Activated T-cell treated with anti-CD3 and anti-CD28 coated beads for 4 hours (primary cell): ENCODE data around the gene CLPTM1L.
A peak's percentile ranks its signal among the peaks of the same experiment; 100 is the strongest.

Source experiments
- DNase-seq: peaks from one replicate; pipeline ENCODE4 v3.0.0-alpha.2; 2020

CLPTM1L gene, protein sequence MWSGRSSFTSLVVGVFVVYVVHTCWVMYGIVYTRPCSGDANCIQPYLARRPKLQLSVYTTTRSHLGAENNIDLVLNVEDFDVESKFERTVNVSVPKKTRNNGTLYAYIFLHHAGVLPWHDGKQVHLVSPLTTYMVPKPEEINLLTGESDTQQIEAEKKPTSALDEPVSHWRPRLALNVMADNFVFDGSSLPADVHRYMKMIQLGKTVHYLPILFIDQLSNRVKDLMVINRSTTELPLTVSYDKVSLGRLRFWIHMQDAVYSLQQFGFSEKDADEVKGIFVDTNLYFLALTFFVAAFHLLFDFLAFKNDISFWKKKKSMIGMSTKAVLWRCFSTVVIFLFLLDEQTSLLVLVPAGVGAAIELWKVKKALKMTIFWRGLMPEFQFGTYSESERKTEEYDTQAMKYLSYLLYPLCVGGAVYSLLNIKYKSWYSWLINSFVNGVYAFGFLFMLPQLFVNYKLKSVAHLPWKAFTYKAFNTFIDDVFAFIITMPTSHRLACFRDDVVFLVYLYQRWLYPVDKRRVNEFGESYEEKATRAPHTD

DNA sequence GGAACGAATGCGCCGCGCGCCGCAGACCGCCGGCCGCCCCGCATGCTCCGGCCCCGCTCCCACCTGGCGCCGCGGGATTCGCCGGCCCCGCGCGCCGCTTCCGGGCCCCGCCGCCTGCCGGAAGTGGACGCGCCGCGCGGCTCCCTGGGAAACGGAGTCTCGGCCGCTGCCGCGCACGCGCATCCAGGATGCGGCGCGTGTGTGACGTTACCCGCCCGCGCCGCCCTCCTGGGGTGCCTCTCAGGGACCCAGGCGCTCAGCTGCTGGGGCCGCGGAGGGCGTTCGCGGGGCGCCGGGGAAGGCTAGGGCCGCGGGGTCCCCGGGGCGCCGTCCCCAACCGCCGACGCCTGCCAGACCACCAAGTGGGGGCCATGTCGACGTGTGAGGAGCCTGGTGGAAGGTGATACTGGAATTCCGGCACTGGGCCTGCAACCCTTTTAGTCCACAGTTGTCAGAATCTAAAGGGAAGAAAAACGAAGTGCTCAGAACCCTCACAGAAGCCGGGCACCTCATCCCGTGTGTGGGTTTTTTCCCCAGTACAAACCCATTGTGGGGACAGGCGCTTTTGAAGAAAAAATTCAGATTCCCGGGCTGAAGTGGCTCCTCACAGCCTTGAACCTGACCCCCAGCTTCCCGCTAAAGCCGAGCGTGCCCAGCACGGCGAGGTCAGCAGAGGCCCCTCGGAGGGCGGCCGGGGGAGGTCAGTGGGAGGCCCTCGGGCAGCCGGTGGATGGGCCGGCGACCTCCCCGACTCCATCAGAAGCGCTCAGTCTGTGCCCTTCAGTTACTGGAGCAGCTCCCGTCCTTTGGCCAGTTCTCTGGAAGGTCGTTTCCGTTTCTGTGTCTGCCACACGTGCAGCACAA lies at the start of gene CLPTM1L:
TSS of gene CLPTM1L (minus strand) at position 125 of the 864 bp plus-strand sequence. CDS start 258 bp downstream, outside the sequence.
- peak; percentile 81 for DNase-seq

DNA sequence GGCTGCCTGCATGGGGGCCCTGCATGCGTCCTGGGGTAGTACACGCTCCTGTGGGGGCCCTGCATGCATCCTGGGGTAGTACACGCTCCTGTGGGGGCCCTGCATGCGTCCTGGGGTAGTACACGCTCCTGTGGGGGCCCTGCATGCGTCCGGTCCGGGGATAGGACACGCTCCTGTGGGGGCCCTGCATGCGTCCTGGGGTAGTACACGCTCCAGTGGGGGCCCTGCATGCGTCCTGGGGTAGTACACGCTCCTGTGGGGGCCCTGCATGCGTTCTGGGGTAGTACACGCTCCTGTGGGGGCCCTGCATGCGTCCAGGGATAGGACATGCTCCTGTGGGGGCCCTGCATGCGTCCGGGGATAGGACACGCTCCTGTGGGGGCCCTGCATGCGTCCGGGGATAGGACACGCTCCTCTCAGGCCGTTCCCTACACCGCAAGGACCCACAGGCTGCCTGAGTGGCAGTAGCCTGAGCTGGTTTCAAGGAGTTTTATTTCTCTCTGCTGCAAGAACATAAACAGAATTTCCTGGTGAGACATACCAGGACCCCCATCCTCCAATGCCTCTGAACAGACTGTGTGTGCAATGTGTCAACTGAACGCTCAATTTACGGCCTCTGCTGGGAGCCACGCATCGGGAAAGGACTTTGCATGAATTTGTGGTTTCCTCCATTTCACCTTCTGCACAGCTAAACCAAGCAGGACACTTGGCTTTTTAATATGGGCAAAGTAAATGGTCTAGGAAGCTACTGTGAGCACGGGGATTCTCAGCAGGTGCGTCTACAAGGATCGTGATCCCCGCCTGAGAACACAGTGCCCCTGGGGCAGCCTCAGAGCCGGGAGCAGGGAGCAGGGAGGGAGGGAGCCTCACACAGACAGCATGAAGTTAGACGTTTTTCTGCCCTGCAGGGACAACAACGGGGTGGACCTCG lies 48.9 kb upstream of the CLPTM1L start:
- no peak for DNase-seq

DNA sequence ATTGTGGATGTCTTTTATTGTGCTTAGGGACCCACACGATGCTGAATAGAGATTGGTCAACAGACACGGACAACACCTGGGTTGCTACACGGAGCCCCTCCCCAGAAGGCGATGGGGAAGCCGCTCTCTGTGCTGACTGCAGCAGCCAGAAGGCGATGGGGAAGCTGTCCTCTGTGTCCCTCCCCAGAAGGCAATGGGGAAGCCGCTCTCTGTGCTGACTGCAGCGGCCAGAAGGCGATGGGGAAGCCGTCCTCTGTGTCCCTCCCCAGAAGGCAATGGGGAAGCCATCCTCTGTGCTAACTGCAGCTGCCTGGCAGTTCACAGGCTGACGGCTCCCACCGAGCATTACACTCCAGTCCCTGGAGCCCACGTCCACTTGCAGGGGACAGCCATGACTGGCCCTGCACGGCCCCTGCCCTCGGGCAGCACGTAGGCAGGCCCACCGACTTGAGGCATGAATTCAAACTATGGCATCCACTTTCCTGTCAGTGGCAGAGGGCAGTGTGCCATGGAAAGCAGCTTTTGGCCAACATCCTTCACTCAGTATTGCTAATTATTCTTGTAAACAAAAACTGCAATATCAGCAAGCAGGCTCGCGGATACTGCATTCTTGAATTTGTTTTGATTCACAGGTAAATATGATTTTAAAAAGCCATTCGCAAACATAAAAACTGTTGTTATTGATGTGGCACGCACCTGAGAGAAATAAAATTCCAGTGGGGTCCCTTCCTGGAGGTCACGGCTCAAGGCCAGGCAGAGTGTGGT lies 48.1 kb upstream of the CLPTM1L start:
- DNase-seq: no peak

DNA sequence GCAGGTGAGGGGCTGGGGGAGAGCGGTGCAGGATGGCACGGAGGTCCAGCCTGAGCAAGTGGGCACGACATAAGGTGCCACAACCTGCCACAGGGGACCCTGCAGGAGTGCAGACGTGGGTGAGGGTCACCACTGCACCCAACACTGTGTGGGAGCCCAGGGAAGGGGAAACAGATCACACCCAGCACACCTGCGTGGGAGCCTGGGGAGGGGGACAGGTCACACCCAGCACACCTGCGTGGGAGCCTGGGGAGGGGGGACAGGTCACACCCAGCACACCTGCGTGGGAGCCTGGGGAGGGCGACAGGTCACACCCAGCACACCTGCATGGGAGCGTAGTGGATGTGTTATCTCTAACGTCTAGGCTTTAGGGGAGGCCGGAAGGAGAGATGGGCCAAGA lies 47.4 kb upstream of the CLPTM1L start:
- no peak for DNase-seq

DNA sequence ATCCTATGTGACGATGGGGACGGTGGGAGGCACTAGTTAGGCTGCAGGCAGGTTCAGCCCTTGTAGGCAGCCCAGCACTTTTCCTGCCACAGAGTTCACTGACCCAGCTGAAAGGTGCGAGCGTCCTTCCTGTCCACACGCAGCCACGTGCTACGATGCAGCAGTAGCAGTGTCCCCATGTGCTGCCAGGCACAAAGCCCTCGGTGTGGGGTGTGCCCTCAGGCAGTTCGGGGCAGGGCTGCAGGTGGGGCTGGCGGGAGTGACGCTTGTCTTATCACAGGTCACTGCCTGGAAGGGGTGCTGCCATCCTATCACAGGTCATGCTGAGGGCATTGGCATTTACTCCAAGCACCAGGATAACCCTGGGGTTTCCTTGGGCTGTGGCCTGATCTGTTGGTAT lies 46.8 kb upstream of the CLPTM1L start:
- DNase-seq: no peak

DNA sequence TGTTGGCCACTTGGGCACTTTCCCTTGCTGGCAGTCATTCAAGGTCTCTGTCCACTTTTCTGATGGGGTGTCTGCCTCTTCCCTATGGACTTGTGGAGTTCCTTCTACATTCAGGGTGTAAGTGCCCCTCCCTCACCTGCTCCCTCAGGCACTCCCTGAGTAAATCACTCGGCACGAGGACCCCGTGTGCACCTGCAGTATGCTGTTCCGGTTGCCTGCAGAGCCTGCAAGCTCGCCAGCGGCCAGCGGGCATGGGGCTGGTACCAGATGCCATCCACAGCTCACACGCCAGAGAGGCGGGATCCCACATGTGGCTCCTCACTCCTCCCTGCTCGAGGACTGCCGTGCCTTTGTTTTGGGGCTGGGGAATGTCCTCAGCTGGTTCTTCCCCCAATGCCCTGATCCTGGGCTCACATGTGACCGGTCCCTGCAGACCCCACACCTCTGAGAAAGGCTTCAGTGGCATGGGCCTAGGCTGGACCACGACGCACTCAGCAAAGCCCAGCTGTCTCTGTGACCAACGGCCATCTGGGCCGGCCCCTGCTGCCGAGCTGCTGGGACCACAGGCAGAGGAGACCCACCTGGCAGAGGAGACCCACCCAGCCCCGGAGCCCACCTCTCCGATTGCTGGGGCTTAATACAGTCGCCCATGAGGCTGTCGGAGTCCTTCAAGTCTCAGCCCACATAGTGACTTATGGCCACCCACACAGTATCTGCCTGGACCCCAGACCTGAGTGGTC lies 46.1 kb upstream of the CLPTM1L start:
- DNase-seq: no peak

DNA sequence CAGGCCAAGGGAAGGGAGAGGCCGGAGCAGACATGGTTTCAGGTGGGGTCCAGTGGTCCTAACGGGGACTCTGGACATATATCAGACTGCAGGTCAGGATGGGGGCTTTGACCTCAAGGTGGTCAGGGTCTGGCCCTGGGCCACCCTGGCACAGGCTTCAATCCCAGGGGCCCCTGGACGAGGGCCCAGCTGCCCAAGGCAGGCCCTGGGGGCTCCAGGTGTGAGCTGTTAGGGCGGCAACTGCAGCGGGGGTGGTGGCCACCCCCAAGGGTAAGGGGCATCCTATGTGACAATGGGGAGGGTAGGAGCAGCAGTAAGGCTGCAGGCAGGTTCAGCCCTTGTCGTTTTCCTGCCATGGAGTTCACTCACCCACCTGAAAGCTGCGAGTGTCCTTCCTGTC lies 45.4 kb upstream of the CLPTM1L start:
- no peak for DNase-seq

DNA sequence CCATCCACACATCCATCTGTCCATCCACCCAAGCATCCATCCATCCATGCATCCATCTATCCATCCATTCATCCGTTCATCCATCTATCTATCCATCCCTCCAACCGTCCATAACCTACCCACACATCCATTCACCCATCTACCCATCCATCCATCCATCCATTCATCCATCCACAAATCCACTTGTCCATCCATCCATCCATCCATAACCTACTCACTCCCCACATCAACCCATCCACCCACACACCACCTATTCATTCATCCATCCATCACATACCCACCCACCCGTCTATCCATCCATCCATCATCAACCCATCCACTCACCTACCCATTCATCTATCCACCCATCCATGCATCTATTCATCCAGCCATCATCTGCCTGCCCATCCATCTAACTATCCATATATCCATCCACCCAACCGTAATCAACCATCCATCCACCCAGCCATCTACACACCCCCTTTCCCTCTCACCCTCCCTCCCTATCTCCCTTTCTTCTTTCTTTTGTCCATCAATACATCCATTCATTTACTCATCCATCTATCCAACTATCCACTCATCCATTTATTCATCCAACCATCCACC lies 43.6 kb upstream of the CLPTM1L start:
- DNase-seq: no peak

DNA sequence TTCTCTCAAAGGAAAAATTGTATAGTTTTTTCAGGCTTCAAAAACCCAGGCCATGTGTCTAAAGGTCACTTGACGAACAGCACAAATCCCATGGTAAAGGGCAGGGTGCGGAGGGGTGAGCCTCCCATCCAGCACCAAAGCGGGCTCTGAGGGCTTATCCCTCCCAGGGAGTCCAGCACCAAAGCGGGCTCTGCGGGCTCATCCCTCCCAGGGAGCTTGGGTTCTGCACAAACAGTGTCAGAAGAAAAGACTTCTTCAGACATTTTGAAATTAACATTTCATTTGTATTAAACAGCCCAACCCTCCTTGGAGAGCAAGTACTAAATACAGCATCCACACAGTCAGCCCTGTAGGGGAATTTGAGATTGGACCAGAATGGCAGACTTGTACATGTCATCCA lies 43.0 kb upstream of the CLPTM1L start:
- DNase-seq: no peak

DNA sequence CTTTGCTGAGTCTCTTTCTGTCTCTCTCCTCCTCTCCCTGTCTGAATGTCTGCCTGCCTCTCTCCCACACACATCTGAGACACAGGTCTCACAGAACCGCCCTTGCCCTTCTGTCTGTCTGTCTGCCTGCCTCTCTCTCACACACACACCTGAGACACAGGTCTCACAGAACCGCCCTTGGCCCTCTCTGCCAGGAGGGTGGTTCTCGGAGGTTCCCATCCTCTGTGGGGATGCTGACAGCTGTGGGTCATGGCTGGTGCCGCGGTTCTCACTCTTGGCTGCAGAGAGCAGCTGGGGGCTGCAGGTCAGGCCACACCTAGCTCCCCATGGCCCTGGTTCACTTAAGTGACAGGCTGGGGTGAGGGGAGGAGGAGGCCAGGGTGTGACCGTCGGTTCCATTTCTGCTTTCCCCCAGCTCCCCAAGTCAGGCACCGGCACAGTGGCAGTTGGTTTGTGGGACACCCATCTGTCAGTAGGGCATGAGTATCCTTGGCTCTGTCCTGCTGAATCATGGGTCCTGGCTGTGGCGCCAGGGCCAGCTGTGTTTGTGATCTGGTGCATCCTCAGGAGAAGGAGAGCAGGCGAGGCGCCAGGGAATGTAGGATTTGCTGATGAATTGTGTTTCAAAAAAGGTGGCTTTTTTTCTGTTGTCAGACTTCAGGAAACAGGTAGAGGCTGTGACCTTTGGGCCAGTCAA lies 42.3 kb upstream of the CLPTM1L start:
- DNase-seq: no peak

DNA sequence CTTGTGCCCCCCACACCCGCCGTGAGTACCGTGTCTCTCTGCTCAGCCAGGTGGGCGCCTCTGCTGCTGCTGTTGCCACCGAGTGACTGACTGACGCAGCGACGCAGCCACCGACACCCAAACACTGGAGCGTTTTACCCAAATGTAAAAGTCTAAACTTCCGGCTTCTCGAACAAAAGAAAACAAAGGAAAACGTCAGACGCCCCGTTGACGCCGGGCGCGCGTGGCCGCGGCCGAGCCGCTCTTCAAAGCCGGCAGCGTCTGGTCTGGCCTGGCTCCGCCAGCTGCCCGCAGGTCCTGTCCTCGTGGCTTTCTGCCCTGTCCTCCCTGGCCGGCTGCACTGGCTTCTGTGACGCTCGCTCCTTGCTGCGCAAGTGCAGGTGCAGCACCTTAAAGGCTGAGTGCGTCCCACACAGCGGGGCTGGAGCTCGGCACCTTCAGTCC lies 41.4 kb upstream of the CLPTM1L start:
- peak; percentile 42 for DNase-seq

DNA sequence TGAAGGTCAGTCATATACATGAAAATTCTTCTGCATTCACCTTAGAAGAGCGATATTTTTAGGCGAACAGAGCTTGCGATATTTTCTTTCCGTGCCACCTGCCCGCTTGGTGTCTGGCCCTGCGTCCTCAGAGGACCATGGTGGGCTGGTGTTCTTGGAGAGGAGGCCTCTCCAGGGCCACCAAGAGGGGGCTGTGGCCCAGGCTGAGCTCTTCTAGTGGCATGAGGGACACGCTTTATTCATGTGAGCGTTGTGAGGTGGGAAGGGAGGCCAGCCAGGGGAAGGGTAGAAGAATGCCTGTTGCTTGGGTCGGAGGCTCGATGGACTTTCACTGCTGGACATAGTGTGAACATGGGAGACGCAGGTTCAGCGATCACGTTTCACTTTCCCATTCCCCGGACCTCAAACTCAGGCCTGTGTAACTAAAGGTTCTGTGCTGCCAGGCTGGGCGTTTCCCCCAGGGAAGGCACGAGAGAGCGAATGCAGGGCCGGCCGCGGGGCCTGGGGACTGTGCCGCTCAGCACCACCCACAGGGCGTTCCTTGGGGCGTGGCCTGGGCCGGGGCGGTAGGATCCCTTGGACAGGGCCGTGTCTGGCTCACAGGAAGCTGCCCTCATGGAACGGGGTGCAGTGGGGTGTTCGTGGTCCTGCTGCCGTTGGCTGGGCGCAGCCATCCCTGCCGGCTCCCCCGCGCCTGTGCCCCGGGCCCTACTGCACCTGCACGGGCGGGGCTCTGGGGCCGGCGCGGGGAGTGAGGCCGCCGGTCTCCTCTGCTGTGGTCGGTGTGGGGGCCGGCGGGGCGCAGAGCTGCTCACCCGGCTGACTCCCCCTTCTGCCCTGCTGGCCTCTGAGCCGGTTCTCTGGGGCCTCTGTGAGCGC lies 40.7 kb upstream of the CLPTM1L start:
- DNase-seq: peak; percentile 73

DNA sequence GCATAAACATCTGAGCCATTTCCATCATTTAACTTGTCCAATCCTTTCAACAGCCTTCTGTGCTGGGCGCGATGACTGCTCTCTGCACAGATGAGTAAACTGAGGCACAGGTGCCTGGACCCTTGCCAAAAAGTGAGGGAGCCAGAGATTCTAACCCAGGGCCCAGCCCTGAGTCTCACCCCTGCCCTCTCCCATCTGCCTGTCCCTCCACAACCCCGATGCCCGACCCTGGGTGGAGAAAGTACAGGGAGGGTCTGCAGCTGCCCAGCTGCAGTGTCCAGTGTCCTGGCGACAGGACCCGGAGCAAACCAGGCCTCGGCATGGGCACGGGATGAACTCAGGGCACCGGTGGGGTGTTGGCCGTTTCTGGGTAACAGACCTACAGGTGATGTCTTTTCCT lies 39.6 kb upstream of the CLPTM1L start:
- DNase-seq: no peak

DNA sequence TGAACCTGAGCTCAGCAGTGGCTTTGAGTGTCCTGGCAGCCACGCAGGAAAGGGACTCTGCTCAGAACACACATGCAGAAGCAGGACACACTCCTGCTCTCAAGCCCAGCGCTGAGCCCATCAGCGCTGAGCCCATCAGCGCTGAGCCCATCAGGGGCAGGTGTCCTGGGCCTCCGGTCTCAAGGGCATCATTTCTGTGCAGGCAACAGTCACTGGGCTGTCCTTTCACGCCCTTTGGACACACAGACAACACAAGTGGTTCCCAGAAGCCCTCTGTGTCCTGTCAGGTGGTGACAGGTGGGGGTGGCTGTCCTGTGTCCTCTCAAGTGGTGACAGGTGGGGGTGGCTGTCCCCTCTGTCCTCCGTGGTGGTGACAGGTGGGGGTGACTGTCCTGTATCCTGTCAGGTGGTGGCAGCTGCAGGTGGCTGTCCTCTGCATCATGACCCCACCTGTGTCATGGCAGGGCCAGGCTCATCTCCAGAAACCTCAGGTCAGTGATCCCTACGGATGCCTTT lies 39.0 kb upstream of the CLPTM1L start:
- no peak for DNase-seq

DNA sequence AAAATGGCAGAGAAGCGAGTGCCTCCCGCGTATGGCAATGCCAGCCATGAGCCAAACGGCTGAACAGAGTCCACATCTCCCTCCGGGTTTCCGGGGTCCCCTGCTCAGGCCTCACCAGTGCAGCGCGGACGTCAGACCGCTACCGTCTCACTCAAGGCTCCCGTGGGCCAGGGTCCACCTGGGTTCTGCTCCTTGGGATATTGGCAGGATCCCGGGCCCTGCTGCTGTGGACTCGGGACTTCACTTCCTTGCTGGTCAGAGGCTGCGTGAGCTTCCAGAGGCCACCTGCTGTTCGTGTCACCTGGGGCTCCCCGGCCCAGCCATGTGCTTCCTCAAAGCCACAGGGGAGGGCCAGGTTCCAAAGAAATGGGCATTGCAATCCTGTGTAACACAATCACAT lies 38.4 kb upstream of the CLPTM1L start:
- DNase-seq: no peak

DNA sequence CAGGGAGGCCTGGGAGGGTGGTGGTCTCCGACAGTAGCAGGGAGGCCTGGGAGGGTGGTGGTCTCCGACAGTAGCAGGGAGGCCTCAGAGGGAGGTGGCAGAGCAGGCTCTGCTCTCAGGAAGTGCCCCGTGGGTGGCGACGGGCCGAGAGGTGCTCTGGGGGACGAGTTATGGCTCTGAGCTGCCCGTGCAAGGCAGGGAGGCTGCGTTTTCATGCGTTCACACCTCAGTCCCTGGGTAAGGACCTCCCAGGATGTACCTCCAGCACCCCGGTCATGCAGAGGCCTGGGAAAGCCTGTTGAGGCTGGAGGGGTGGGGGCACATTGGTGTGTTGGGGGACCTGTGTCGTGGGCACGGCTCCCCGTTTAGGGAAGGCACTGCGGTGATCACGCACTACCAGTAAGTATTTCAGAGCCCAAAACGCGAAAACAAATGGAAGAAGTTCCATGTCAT lies 37.4 kb upstream of the CLPTM1L start:
- no peak for DNase-seq

DNA sequence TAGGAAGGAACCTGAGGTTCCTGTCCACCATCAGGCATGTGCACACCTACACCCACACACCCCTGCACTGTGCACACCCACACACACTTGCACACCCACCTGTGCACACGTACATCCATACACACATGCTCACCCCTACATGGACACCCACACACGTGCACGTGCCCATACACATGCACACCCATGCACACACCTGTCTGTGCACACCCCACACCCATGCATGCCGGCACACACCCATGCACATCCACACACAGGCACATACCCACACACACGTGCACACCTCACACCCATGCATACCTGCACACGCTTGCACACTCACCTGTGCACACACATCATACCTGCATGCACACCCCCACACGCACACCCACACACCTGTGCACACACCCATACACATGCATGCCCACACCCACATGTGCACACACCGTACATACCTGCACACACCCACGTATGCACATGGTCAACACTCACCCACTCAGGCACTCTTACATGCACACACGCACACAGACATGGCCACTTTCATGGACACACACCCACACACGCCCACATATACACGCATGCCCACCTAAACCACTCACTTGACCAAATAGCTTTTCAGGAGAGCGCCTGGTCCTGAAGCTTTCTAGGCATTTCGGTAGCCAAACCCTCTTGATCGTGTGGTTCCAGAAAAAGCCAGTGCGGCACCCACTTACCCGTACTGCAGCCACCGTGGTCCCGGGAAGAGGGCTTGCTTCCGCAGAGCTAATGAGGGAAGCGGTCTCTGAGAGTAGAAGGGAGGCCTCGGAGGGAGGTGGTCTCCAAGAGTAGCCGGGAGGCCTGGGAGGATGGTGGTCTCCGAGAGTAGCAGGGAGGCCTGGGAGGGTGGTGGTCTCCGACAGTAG lies 36.7 kb upstream of the CLPTM1L start:
- DNase-seq: no peak

DNA sequence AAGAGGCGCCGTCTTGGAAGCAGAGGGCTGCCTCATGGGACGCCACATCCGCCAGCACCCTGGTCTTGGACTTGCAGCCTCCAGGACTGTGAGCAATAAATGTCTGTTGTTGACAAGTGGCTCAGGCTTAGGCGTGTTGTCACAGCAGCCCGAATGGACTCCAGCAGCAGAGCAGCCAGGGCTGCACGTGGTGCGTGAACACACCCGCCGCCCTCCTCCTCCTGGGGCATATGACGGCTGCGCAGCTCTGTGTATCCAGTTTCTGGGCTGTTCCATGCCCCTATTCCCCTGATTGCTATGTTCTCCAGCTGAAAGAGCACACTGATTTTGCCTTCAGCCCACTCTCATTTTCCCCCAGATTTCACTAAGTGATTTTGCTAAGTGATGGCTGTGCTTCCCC lies 36.0 kb upstream of the CLPTM1L start:
- DNase-seq: no peak
